ENCODE measurements around the gene POFUT2.

The POFUT2 gene

DNA sequence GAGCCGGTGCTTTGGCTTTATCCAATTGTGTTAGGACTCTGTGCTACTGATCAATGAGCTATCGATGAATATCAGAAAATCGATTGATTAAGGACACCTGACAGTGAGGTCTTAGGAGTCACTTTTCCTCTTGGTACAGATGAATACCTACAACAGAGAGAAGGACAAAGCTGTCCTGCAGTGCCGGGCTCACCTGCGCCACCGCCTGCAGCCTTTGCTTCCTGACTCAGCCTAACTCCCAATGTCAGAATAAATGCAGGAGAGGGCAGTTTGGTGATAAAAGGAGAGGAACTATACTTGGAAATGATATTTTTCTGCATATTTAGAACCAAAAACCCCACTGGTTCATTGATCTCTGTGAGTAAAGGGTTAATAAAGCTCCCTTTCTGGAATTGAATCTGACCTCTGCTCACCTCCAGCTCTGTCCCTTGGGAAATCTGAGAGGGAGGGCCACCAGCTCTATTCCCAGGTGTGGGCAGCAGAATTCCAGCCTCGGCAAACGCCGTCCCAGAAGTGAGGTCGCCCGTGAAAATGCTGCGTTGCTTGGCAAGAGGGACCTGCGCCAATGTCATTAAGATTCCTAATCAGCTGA, 39.3 kb downstream of the POFUT2 start:
- DNase-seq, result no peak

GRCh38 chr21:45246386-45247320, 41.0 kb downstream of the POFUT2 start:
- no peak for DNase-seq

- DNase-seq, result no peak
Measured at GRCh38 chr21:45244799-45245340, 42.8 kb downstream of the POFUT2 start.

GRCh38 chr21:45243603-45244002, 44.1 kb downstream of the POFUT2 start:
- no peak for DNase-seq

DNA sequence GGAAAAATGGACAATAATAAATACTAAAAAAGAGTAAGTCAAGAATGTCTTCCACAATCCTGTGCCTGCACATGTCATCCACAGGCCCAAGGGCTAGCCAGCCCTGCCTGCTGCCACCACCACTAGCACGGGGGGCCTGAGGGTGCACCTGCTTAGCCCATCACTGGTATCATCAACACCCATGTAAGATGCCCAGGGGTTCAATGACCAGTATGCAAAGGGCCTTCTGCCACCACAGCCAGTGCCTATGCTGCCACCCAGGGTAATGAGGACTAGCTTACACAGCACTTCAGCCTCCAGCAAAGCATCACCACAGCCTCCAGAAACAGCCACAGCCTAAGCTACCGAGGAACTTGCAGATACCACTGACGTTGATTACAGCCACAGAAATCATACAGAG, 46.3 kb downstream of the POFUT2 start:
- no peak for DNase-seq

DNA sequence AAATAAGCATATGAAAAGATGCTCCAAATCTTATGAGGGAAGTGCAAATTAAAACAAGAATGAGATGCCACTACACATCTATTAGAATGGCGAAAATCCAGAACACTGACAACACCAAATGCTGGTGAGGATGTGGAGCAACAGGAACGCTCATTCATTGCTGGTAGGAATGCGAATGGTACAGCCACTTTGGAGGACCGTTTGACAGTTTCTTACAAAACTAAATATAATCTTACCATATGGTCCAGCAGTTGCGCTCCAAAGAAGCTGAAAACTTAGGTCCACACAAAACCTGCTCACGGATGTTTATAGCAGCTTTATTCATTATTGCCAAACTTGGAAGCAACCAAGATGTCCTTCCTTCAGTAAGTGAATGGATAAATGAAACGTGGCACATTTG, 50.3 kb downstream of the POFUT2 start:
- no peak for DNase-seq

DNA sequence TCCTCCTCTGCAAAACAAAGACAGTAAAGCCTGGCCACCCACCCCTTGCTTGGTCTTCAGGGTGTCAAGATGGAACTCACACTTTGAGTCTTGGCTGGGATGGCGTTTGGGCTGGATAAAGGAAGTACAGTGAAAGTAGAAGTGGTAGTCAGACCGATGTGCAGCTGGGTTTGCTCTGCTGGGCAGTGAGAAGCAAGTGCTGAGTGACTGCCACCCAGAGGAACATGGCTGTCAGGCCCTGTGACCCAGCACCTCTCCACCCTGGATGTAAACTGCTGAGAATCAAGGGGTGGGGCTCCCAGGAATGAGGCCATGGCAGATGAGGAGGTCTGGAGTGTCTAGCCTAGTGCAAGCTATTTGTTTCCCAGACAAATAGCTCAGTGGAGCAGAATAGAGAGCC, 51.2 kb downstream of the POFUT2 start:
- DNase-seq, result peak; percentile 25

DNA sequence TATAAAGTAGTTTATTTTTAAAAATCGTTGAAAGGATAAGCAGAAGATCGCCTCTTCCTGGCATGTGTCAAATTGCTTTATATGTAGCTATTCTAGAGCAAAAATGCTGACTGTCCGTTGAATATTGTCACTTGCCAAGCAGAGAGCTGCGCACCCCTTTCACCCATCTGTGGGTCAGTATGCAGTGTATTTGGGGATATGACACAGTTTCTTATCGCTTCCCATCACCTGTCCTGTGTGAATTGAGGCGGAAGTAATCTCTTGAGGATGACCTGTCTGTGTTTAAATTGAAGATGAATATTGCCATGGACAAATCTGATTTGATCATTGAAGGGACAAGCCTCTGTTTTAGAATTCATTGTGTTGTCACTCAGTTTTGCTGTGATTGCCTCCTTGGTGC, 52.2 kb downstream of the POFUT2 start:
- DNase-seq, result no peak

DNA sequence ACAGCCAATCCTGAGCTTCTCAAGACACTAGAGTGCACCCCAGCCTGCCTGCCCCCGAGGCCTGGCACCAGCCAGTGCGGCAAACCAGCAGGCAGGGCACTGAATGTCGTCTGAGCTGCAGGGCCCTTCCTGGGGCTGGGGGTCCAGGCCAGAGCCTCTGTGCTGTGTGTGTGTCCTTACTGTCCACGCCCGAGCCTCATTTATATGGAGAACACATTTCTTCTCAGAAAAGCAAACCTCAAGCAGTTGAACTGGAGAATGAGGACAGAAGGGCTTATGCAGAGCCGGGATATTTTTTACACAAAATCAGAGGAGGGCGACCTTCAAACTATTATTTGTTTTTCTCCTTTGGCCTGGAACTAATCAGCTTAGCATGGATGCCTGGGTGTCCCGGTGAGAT, 52.7 kb downstream of the POFUT2 start:
- no peak for DNase-seq

GRCh38 chr21:45234127-45234526, 53.6 kb downstream of the POFUT2 start:
- DNase-seq, result no peak

GRCh38 chr21:45231705-45232104, 56.0 kb downstream of the POFUT2 start:
- DNase-seq, result no peak

- DNase-seq, result no peak
Measured at GRCh38 chr21:45228656-45229240, 58.9 kb downstream of the POFUT2 start.

DNA sequence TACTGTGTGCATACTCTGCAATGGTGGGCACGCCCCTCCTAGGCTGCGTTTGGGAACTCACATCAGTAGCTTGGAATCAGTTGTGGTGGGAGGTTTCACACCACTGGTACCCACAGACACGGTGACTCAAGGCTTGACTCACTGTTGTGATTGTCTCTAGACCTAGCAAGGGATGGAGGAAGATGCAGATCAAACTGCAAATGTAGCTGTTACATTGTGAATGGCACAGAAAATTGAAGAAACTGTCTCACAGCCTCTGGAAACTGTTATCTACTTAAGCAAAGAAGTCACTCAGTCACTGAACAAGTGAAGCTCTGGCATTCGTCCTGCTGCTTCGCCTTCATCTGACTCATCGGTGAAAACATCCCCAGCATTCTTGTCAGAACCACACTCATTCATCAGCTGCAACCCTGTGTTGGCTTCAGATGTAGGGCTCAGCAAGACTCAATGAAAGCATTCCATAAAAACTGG, 59.5 kb downstream of the POFUT2 start:
- DNase-seq, result peak; percentile 78

DNA sequence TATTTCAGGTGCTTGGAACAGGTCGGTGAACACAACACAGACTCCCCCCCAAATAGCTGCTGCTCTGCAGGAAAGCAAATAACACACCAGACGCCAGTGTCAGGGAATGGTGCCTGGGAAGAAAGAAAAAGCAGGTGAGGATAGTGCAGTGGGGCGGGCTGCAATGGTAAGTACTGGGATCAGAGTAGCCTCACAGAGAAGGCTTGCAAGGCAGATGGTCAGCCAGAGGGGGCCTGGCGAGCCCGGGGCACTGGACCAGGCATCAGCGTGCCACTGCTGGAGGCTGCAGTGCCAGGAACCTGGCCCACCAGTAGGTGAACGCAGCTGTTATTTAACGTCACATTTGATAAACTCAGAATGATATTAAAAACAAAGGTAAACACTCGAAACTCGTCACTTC, 60.0 kb downstream of the POFUT2 start:
- DNase-seq, result no peak

DNA sequence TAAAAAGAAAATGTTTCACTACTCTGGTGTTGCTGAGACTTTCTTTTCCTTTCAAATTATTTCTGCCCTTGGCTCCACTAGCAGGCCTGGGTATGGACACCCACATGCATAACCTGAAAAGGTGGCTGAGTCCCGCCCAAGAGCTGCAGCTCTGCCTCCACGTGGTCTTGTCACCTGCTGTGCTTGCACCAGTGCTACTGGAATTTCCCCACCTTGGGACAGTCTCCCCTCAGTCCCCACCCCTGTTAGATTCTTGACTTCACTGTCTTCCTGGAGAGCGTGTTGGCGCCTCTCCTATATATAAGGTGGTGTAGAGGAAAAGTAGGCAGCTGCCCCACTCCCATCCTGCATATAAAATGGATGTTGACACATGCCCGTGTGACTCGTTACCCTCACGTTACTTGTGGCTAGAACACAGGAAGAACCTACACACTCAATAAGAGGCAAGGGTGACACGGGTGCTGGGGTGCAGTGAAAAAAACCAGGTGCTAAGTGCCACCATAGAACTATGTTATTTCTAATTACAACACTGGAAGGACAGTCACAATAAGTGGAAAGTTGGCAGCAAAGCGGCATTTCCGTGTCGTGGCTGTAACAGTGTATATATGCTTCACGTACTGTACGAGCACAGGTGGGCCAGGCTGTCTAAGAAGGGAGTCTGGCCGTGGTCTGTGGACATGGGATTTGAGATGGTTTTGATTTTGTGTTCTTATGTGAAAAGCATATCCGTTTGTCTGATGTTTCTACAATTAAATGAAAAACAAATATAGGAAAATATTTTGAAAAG, 61.0 kb downstream of the POFUT2 start:
- peak; percentile 57 for DNase-seq

DNA sequence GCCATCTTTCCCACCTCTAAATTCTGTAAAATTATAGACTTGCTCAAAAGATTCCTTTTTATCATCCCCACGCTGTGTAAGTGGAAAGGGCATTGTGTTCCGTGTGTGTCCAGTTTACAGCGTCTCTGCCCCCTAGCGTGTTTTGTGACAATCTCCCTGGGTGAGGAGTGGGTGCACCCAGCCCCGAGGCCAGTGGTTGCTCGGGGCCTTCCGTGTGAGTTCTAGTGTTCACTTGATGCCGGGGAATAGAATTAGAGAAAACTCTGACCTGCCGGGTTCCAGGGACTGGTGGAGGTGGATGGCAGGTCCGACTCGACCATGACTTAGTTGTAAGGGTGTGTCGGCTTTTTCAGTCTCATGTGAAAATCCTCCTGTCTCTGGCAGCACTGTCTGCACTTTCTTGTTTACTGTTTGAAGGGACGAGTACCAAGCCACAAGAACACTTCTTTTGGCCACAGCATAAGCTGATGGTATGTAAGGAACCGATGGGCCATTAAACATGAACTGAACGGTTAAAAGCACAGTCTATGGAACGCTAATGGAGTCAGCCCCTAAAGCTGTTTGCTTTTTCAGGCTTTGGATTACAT, 61.9 kb downstream of the POFUT2 start:
- DNase-seq, result no peak

- no peak for DNase-seq
Measured at GRCh38 chr21:45225041-45225740, 62.5 kb downstream of the POFUT2 start.

- DNase-seq, result peak; percentile 77
Measured at GRCh38 chr21:45224189-45224938, 63.3 kb downstream of the POFUT2 start.

DNA sequence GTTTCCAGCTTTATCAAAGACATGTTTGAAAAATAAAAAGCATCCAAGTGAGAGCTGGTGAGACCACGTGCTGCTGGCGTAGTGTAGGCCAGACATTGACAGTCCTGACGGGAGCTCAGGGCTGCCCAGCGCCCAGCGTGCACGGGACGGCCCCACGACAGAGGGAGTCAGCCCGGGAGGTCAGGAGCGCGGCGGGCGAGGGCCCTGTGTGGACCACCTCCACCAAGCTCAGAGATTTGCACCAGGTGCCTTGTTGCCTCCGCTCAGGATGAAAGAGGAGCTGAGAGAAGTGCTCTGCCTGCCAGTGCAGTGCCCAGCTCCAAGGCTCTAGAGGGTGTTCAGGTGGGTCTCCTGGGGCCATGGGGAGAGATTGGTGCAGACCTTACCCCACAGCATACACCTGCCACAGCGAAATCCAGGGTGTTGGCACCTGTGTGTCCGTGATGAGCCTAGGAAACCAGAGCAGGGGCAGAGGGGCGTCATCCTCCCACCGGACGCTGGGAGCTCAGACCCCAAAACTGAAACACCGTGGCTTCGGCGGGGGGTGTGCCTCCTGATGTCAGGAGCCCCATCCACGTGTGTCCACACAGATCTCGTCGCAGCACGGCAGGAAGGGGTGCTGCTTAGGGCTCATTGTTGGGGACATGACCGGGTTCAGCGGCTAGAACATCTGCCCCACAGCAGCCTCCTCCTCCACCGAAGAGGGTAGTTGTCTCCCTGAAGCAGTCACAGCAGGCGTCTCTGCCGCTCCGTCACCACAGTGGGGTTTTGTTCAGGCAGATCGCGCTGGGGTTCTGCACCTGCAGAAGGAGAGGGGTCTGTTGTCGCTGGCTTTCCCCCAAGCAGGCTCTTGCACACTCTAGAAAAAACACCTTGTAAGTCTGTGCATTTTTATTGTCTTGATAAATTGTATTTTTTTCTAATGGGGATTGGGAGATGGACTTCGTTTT, 64.2 kb downstream of the POFUT2 start:
- DNase-seq, result peak; percentile 33

- DNase-seq, result no peak
Measured at GRCh38 chr21:45222001-45222400, 65.7 kb downstream of the POFUT2 start.

Measured in CD4-positive, alpha-beta T cell treated with Interleukin-17A for 1 hour (primary cell).